Stimulated activated CD4-positive, alpha-beta T cell treated with anti-CD3 and anti-CD28 coated beads, Interleukin-12 subunit alpha, Interleukin-12 subunit beta, amount 100 ng/mL, for 48 hours (primary cell): Measurements from ENCODE around the gene P3H2.

Source experiments
- DNase-seq, 3 donors: peaks; one replicate each; pipeline ENCODE4 v3.0.0-alpha.2; 2020; ENCODE audit warnings: low read depth in 2 of 3, low spot score in 1 of 3

The P3H2 gene

GRCh38 chr3:190058521-190059241 lies 62.0 kb downstream of the P3H2 start:
- DNase-seq = no peak

GRCh38 chr3:190056742-190057141 lies 64.0 kb downstream of the P3H2 start:
- no peak for DNase-seq

- DNase-seq = no peak
These were observed 64.9 kb downstream of the P3H2 start for GRCh38 chr3:190055773-190056172.

- DNase-seq = no peak
These were observed 66.6 kb downstream of the P3H2 start for GRCh38 chr3:190053919-190054672.

GRCh38 chr3:190051641-190052040 lies 69.1 kb downstream of the P3H2 start:
- no peak for DNase-seq

- DNase-seq = no peak
These were observed 71.7 kb downstream of the P3H2 start for GRCh38 chr3:190048932-190049441.

- DNase-seq = no peak
These were observed 75.7 kb downstream of the P3H2 start for GRCh38 chr3:190044974-190045373.

- no peak for DNase-seq
These were observed 76.6 kb downstream of the P3H2 start for GRCh38 chr3:190044142-190044541.

- DNase-seq = no peak
These were observed 77.0 kb downstream of the P3H2 start for GRCh38 chr3:190043741-190044140.

- no peak for DNase-seq
These were observed 78.1 kb downstream of the P3H2 start for GRCh38 chr3:190042558-190042957.

GRCh38 chr3:190041333-190042041 lies 79.2 kb downstream of the P3H2 start:
- DNase-seq = no peak

GRCh38 chr3:190040145-190040544 lies 80.6 kb downstream of the P3H2 start:
- no peak for DNase-seq

GRCh38 chr3:190038050-190038933 lies 82.4 kb downstream of the P3H2 start:
- DNase-seq = no peak

GRCh38 chr3:190036631-190037030 lies 84.1 kb downstream of the P3H2 start:
- no peak for DNase-seq

GRCh38 chr3:190034446-190034845 lies 86.3 kb downstream of the P3H2 start:
- DNase-seq = no peak

GRCh38 chr3:190032923-190033322 lies 87.8 kb downstream of the P3H2 start:
- DNase-seq = no peak

- no peak for DNase-seq
These were observed 88.6 kb downstream of the P3H2 start for GRCh38 chr3:190031887-190032752.

GRCh38 chr3:190027116-190027515 lies 93.6 kb downstream of the P3H2 start:
- no peak for DNase-seq

- no peak for DNase-seq
These were observed 94.5 kb downstream of the P3H2 start for GRCh38 chr3:190026154-190026553.

- DNase-seq = no peak
These were observed 95.8 kb downstream of the P3H2 start for GRCh38 chr3:190024912-190025311.
